Measurements from ENCODE around the gene DDTL.
"Not testable (repeated sequence)": the region's sequence is repeated elsewhere in the genome, so short reads cannot be mapped to it uniquely, and the experiment has no call there.

Gene DDTL

DNA sequence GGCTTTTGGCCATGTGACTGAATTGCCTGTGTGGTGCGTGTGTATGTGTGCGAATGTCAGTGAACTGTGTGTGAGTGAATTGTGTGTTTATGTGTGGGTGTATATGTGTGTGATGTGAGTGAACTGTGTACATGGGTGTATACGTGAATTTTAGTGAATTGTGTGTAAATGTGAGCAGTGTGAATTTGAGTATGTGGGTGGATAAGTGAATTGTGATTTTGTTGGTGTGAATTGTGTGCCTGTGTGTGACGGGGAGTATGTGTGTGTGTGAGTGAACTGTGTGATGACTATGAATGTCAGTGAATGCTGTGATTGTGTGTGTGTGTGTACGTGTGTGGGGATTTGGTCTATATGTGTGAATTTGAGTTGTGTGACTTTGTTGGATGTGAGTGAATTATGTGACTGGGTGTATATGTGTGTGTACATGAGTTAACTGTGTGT lies 3.5 kb downstream of the DDTL start:
- DNase-seq, result no peak

DNA sequence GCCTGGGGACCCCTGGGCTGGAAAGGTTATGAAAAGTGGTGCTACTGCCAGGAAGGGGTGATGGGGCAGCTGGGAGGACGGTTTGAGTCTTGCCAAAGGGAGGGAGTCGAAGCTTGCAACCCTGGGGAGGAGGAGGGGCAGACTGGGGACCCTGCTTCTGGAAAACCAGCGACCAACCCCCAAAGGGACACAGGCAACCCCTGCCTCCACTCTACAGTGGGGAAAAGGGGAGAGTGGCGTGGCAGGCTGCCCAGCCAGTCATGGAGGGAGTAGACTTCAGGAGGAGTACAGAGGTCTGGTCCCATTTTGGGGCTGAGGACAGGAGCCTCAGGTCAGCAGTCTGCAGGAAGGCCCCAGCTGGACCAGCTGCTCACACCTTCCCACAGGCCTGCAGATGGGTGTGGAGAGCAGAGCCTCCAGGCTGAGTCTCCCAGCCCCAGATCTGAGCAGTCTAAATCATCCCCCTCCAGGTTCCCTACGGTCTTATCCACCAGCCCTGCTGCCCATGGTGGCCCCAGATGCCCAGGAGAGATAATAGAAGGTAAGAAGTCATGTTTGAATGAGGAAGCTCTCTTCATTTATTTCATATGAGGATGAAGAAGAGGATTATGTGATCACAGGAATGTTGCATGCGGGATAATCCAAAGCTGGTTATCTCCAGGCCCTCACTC lies 4.3 kb downstream of the DDTL start:
- no peak for DNase-seq

DNA sequence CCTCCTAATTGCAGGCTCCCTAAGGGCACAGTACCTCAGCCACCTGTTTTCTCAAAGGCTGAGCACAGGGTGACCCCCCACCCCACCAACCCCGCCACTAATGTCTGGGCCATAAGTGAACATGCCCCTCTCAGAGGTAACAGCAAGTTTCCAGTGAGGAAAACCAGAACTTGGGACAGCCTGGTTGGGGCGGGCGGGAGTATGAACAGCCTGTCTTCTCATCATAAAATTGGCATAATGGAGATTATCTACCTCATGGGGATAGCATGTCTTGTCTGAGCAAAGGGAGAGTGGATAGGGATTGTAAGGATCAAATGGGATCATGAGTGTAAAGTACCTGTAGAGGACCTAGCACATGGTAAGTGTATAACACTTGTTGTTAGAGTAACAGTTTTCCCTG lies 5.2 kb downstream of the DDTL start:
- DNase-seq, result not testable (repeated sequence)

GRCh38 chr22:23974345-23974744 lies 7.7 kb downstream of the DDTL start, which contains the start of gene DDT:
DDT (minus strand) TSS chr22:23974441; CDS start chr22:23974414, 27 bp downstream.
- not testable (repeated sequence) for DNase-seq

DNA sequence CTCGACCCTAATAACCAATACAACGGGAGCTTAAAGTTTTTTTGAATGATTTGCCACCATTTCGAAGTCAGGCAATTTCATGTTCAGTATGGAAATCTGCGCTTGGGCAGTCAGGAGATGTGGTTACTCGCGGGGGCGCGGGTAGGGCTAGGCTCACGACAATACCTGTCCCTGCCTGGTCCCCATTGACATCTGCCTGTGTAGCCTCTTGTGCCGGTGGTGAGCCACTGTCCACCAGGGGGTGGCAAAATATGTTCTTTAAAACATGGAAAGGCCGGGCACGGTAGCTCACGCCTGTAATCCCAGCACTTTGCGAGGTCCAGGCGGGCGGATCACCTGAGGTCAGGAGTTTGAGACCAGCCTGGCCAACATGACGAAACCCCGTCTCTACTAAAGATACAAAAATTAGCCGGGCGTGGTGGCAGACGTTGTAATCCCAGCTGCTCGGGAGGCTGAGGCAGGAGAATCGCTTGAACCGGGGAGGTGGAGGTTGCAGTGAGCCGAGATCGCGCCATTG lies 8.2 kb downstream of the DDTL start:
- not testable (repeated sequence) for DNase-seq

- DNase-seq, result not testable (repeated sequence)
Measured at GRCh38 chr22:23977304-23977703, 10.6 kb downstream of the DDTL start.

- DNase-seq, result not testable (repeated sequence)
Measured at GRCh38 chr22:23979557-23980240, 13.0 kb downstream of the DDTL start, which contains the start of gene GSTT2. GSTT2 (plus strand) TSS chr22:23980134.

DNA sequence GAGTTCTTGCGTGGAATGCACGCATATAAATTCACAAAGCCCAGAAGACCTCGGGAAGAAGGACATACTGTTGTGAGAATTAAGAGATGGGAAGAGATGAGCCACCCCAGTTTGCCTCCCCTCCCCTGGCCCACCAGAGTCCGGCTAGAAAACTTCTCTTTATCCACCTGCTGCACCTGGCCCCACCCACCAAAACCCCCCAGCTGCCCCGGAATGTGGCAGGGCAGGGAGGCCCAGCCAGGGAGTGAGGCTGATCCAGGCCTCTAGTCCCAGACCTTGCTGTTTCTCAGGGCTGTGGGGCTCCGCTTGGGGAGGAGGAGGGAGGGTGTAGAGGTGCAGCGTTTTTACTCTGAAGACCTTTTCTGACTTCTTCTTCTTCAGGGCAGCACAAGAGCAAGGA lies 13.9 kb downstream of the DDTL start:
- not testable (repeated sequence) for DNase-seq

GRCh38 chr22:23984430-23984829 lies 17.7 kb downstream of the DDTL start:
- peak in 8 of 51 donors; percentile 8 to 62 (median 24) for DNase-seq

- not testable (repeated sequence) for DNase-seq
Measured at GRCh38 chr22:23986089-23986488, 19.4 kb downstream of the DDTL start.

DNA sequence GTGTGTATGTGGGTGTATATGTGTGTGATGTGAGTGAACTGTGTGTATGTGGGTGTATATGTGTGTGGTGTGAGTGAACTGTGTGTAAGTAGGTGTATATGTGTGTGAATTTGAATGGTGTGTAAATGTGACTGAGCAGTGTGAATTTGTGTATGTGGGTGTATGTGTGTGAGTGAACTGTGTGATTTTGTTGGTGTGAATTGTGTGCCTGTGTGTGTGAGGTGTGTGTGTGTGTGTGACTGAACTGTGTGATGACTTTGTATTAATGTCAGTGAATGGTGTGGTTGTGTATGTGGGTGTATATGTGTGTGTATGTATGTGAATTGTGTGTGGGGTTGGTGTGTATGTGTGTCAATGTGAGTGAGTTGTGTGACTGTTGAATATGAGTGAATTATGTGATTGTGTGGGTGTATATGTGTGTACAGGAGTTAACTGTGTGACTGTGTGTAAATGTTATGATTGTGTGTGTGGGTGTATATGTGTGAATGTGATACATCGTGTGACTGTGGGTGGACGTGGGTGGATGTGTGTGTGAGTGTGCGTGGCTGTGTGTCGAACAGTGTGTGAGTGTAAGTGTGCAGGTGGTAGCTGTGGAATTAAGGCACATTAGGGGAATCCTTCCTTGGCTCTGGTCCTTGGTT lies 20.0 kb downstream of the DDTL start:
- DNase-seq, result not testable (repeated sequence)

GRCh38 chr22:23989583-23990244 lies 23.0 kb downstream of the DDTL start:
- DNase-seq, result not testable (repeated sequence)

GRCh38 chr22:23993080-23993479 lies 26.4 kb downstream of the DDTL start:
- DNase-seq, result not testable (repeated sequence)

DNA sequence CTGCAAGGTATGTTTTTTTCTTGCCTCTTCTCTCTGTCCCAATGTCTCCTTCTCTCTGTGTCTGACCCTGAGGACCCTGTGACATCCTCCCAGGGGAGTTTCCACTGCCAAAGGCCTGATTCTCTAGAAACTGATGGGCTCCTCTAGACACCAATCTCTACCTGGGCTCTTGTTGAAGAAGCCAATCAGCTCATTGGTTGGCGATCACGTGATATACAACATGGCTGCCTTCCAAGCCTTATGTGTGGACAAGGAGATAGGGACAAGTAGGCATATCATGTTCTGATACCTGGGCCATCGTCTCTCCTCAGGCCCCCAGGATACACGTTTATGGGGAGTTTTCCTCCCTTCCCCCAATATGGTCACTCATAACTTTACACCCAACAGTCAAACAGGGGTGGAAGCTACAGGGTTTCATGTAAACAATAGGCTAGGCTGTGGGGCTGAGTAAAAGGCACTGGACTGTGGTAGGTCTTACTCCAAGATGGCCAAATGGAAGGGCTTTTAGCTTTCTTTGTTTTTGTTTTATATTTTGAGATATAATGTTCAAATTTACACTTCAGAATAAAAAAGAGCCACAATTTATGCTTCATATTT lies 27.0 kb downstream of the DDTL start:
- not testable (repeated sequence) for DNase-seq

- DNase-seq, result no peak
Measured at GRCh38 chr22:23997092-23997491, 30.4 kb downstream of the DDTL start.

- DNase-seq, result not testable (repeated sequence)
Measured at GRCh38 chr22:23999779-24000178, 33.1 kb downstream of the DDTL start.

- no peak for DNase-seq
Measured at GRCh38 chr22:24001314-24001713, 34.6 kb downstream of the DDTL start.

GRCh38 chr22:24002272-24002671 lies 35.6 kb downstream of the DDTL start:
- no peak for DNase-seq

- DNase-seq, result no peak
Measured at GRCh38 chr22:24002851-24003250, 36.2 kb downstream of the DDTL start.

- no peak for DNase-seq
Measured at GRCh38 chr22:24003887-24004286, 37.2 kb downstream of the DDTL start.

DNA sequence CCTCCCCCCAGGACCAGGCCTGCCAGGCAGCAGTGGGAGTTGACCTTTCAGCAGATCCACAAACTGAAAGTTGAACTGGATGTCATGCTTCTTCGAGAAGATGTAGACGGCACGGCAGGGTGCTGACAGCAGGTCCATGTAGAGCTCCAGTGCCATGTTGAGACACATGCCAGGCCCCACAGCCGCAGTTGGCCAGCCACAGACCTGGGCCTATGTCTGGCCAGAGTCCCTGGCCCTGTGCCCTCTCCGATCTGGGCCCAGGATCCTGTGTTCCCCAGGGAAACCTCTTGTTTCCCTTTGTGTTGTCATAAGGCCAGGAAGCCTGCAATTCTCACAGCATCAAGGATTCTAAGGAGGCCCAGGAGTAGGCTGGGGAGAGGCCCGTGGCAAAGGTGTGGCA lies 38.5 kb downstream of the DDTL start, which contains the start of gene GSTT4:
GSTT4 (minus strand) TSS at position 253 of the 400 bp plus-strand sequence; CDS start at position 156, 97 bp downstream.
- peak in 8 of 51 donors; percentile 6 to 42 (median 17) for DNase-seq

Measured in hypothalamus (tissue), 51 donors.